Cardiac muscle cell (in vitro differentiated cells and primary cell): ENCODE data around the gene PRKCI. TPM values are rescaled to one million over a fixed set of nuclear protein-coding genes. Genes with fewer than 3 reads are reported as not detected.
"Not testable (repeated sequence)": the region's sequence is repeated elsewhere in the genome, so short reads cannot be mapped to it uniquely, and the experiment has no call there.

Experiments used
- DNase-seq, 2 donors: peaks; one replicate each; pipeline versions ENCODE4 v3.0.0 to v3.0.0-alpha.2; 2010 to 2017; ENCODE audit warnings: low read depth in 1 of 2, low spot score in 1 of 2
- H3K27ac ChIP-seq: fragments of 200-600 bp; sonication (generic); 2 replicates; pipeline ENCODE4 v1.5.1; 2016
- H3K27me3 ChIP-seq: fragments of 200-600 bp; sonication (generic); 2 replicates; pipeline ENCODE4 v1.6.0; 2016; ENCODE audit warnings: control low read depth
- H3K36me3 ChIP-seq: fragments of 200-600 bp; sonication (generic); 2 replicates; pipeline ENCODE4 v1.5.1; 2016; ENCODE audit warnings: control low read depth
- H3K4me1 ChIP-seq: fragments of 200-600 bp; sonication (generic); 2 replicates; pipeline ENCODE4 v1.8.1; 2017; ENCODE audit warnings: low read depth, mild to moderate bottlenecking, mixed run types
- H3K4me3 ChIP-seq: fragments of 200-600 bp; sonication (generic); 2 replicates; pipeline ENCODE4 v1.5.1; 2016; ENCODE audit warnings: mild to moderate bottlenecking
- H3K9me3 ChIP-seq: fragments of 200-600 bp; sonication (generic); 2 replicates; pipeline ENCODE4 v1.5.1; 2017; ENCODE audit warnings: low read depth, mild to moderate bottlenecking, control low read depth
- CTCF ChIP-seq: IDR thresholded peaks from 2 replicates; pipeline ENCODE4 v1.5.1; 2012; ENCODE audit warnings: low read depth, mild to moderate bottlenecking, low read length
- polyA plus RNA-seq: library from polyadenylated mRNA; unstranded; fragments of >200 nt; fragmentation: Nextera tagmentation; extraction: Ambion mirVana; gene quantifications from 2 replicates; pipeline ENCODE4 v1.2.1, GENCODE V29; 2016
- total RNA-seq: library from RNA; depleted of rRNA; stranded (reverse); fragments of >200 nt; gene quantifications from 2 replicates; pipeline ENCODE4 v1.2.3, GENCODE V29; 2016

The PRKCI gene
- total and polyA plus RNA-seq, 2 experiments from 2014 or later: 25.2 to 35.1 TPM

- DNase-seq: no peak
Observed at GRCh38 chr3:170204023-170204472, 18.2 kb upstream of the PRKCI start.

GRCh38 chr3:170204509-170204908, 17.7 kb upstream of the PRKCI start:
- no peaks in the 10 kb centered on the region for H3K27me3 ChIP-seq
- peaks cover 5% of the 10 kb centered on the region for H3K4me1 ChIP-seq
- TF ChIP-seq CTCF: no peak
- no peak overlapping the region for H3K27ac ChIP-seq
- no peak for DNase-seq
- no peaks in the 10 kb centered on the region for H3K36me3 ChIP-seq
- H3K9me3 ChIP-seq: no peaks in the 10 kb centered on the region
- no peak overlapping the region for H3K4me3 ChIP-seq

More at GRCh38 chr3:170204023-170204472, 18.2 kb upstream of the PRKCI start:
- H3K4me3 ChIP-seq: no peak overlapping the region
- H3K36me3 ChIP-seq: no peaks in the 10 kb centered on the region
- no peaks in the 10 kb centered on the region for H3K9me3 ChIP-seq
- TF ChIP-seq CTCF: no peak
- no peaks in the 10 kb centered on the region for H3K27me3 ChIP-seq
- H3K4me1 ChIP-seq: peaks cover 5% of the 10 kb centered on the region
- H3K27ac ChIP-seq: no peak overlapping the region

GRCh38 chr3:170205302-170205701, 16.9 kb upstream of the PRKCI start:
- Histone ChIP-seq H3K27ac (no peak overlapping the region), H3K36me3 (no peaks in the 10 kb centered on the region), H3K9me3 (no peaks in the 10 kb centered on the region), H3K27me3 (no peaks in the 10 kb centered on the region), H3K4me3 (no peak overlapping the region), H3K4me1 (peaks cover 5% of the 10 kb centered on the region)
- TF ChIP-seq CTCF: no peak
- DNase-seq: no peak

GRCh38 chr3:170206164-170206762, 16.0 kb upstream of the PRKCI start:
- not testable (repeated sequence) for H3K4me3 ChIP-seq, H3K27ac ChIP-seq, H3K9me3 ChIP-seq, H3K4me1 ChIP-seq, DNase-seq, H3K36me3 ChIP-seq, H3K27me3 ChIP-seq

GRCh38 chr3:170207717-170208116, 14.5 kb upstream of the PRKCI start:
- peaks cover 5% of the 10 kb centered on the region for H3K4me1 ChIP-seq
- H3K4me3 ChIP-seq: no peak overlapping the region
- no peaks in the 10 kb centered on the region for H3K27me3 ChIP-seq
- no peaks in the 10 kb centered on the region for H3K36me3 ChIP-seq
- TF ChIP-seq CTCF: no peak
- H3K27ac ChIP-seq: no peak overlapping the region
- no peaks in the 10 kb centered on the region for H3K9me3 ChIP-seq
- DNase-seq: peak in 1 of 2 donors; percentile 46

- Histone ChIP-seq H3K4me1 (no peaks in the 10 kb centered on the region), H3K4me3 (no peak overlapping the region), H3K27ac (no peak overlapping the region), H3K36me3 (no peaks in the 10 kb centered on the region), H3K9me3 (no peaks in the 10 kb centered on the region), H3K27me3 (no peaks in the 10 kb centered on the region)
- no peak for DNase-seq
- no peak for TF ChIP-seq CTCF
Observed at GRCh38 chr3:170211668-170212067, 10.6 kb upstream of the PRKCI start.
